SK-N-SH (cell line): ENCODE data around the gene ZDHHC6. TPM values are rescaled to one million over a fixed set of nuclear protein-coding genes. Genes with fewer than 3 reads are reported as not detected.

Experiments
- CTCF ChIA-PET: fragments of 300-600, 350-600 bp; formaldehyde crosslinking; extraction: SDS; loops from one replicate; lab custom pipeline; 2021; lab: Yijun Ruan, JAX
- POLR2A ChIA-PET: fragments of 350-600 bp; sonication (Branson Sonifier 250); formaldehyde crosslinking; extraction: SDS; loops from one replicate; lab custom pipeline; 2020; ENCODE audit warnings: antibody characterized with exemption, inconsistent platforms; lab: Yijun Ruan, JAX
- DNase-seq: peaks from one replicate; pipeline ENCODE4 v3.0.0; 2012
- H2AFZ ChIP-seq: fragments of 200-600 bp; sonication (generic); 2 replicates; pipeline ENCODE4 v1.8.1; 2016; ENCODE audit warnings: antibody characterized with exemption, mild to moderate bottlenecking, low read depth
- H3F3A ChIP-seq: fragments of 200-600 bp; sonication (generic); replicated peaks from 2 replicates; pipeline ENCODE3; 2016; ENCODE audit warnings: antibody characterized with exemption, mild to moderate bottlenecking; ENCODE audit not compliant: insufficient read depth
- H3K27ac ChIP-seq, 2 experiments: fragments of 200-500 bp in 1 of 2; fragments of 200-600 bp in 1 of 2; sonication (Bioruptor generic) in 1 of 2; sonication (generic), shearing (Covaris generic) in 1 of 2; 2 replicates each; pipeline versions ENCODE4 v1.5.1 to v1.6.1; 2014 to 2016; ENCODE audit warnings: low read depth in 2 of 2, inconsistent platforms in 1 of 2, low read length in 1 of 2, mild to moderate bottlenecking in 1 of 2, mixed read lengths in 1 of 2
- H3K27me3 ChIP-seq: fragments of 200-600 bp; sonication (generic), shearing (Covaris generic); 2 replicates; pipeline ENCODE4 v1.6.1; 2016; ENCODE audit warnings: mixed run types; ENCODE audit not compliant: insufficient read depth
- H3K36me3 ChIP-seq, 2 experiments: fragments of 200-500 bp in 1 of 2; fragments of 200-600 bp in 1 of 2; sonication (Bioruptor generic) in 1 of 2; sonication (generic) in 1 of 2; replicated peaks in 1 of 2; 2 replicates each; pipeline versions ENCODE3 to v1.5.1; 2014 to 2016; ENCODE audit warnings: low read length in 1 of 2, mild to moderate bottlenecking in 1 of 2; ENCODE audit not compliant: insufficient read depth in 2 of 2, control insufficient read depth in 1 of 2
- H3K4me1 ChIP-seq, 2 experiments: fragments of 200-500 bp in 1 of 2; fragments of 200-600 bp in 1 of 2; sonication (Bioruptor generic) in 1 of 2; sonication (generic), shearing (Covaris generic) in 1 of 2; 2 replicates each; pipeline versions ENCODE4 v1.5.1 to v1.6.1; 2014 to 2016; ENCODE audit warnings: low read depth in 1 of 2, low read length in 1 of 2, mixed run types in 1 of 2; ENCODE audit not compliant: insufficient read depth in 2 of 2, control insufficient read depth in 1 of 2
- H3K4me2 ChIP-seq: fragments of 200-600 bp; sonication (generic), shearing (Covaris generic); 2 replicates; pipeline ENCODE4 v1.6.1; 2017; ENCODE audit warnings: mixed run types
- H3K4me3 ChIP-seq, 2 experiments: fragments of 200-500 bp in 1 of 2; fragments of 200-600 bp in 1 of 2; sonication (Bioruptor generic) in 1 of 2; sonication (generic), shearing (Covaris generic) in 1 of 2; 2 replicates each; pipeline versions ENCODE4 v1.5.1 to v1.8.1; 2014 to 2016; ENCODE audit warnings: low read depth in 2 of 2, inconsistent platforms in 1 of 2, low read length in 1 of 2, mild to moderate bottlenecking in 1 of 2, mixed read lengths in 1 of 2, moderate library complexity in 1 of 2
- H3K79me2 ChIP-seq: fragments of 200-600 bp; sonication (generic); 2 replicates; pipeline ENCODE4 v1.8.1; 2017; ENCODE audit warnings: mild to moderate bottlenecking; ENCODE audit not compliant: insufficient read depth
- H3K9ac ChIP-seq: fragments of 200-600 bp; sonication (generic); 2 replicates; pipeline ENCODE4 v1.6.1; 2017; ENCODE audit warnings: mixed run types
- H3K9me2 ChIP-seq: fragments of 200-600 bp; sonication (generic); 2 replicates; pipeline ENCODE4 v1.6.1; 2017; ENCODE audit warnings: mixed run types
- H3K9me3 ChIP-seq: fragments of 200-600 bp; sonication (generic); 2 replicates; pipeline ENCODE4 v1.6.1; 2017; ENCODE audit warnings: mixed run types, mild to moderate bottlenecking, moderate library complexity
- H4K20me1 ChIP-seq: fragments of 200-600 bp; sonication (generic); 2 replicates; pipeline ENCODE4 v1.6.1; 2017; ENCODE audit warnings: mild to moderate bottlenecking, mixed run types; ENCODE audit not compliant: insufficient read depth
- FOXJ3 ChIP-seq: sonication (generic); formaldehyde crosslinking; IDR thresholded peaks from 2 replicates; pipeline ENCODE4 v1.5.1; 2020; ENCODE audit warnings: mild to moderate bottlenecking, missing genetic modification reagents
- FOXM1 ChIP-seq: IDR thresholded peaks from 2 replicates; pipeline ENCODE4 v1.4.0; 2012; ENCODE audit warnings: low read depth, mild to moderate bottlenecking
- JUND ChIP-seq: IDR thresholded peaks from 2 replicates; pipeline ENCODE4 v1.4.0; 2012
- MEF2A ChIP-seq: IDR thresholded peaks from 2 replicates; pipeline ENCODE4 v1.4.0; 2012; ENCODE audit warnings: low read depth, borderline replicate concordance
- NFIC ChIP-seq: IDR thresholded peaks from 2 replicates; pipeline ENCODE4 v1.4.0; 2012; ENCODE audit warnings: borderline replicate concordance
- SMC3 ChIP-seq: IDR thresholded peaks from 2 replicates; pipeline ENCODE4 v1.6.1; 2012; ENCODE audit warnings: low read depth, low read length, improper control_type of control experiment
- TAF1 ChIP-seq: IDR thresholded peaks from 2 replicates; pipeline ENCODE4 v1.6.1; 2012; ENCODE audit warnings: low read depth, mild to moderate bottlenecking, low read length, moderate library complexity, borderline replicate concordance
- YY1 ChIP-seq: IDR thresholded peaks from 2 replicates; pipeline ENCODE4 v1.4.0; 2012; ENCODE audit warnings: low read depth, mild to moderate bottlenecking
- ZBTB33 ChIP-seq: IDR thresholded peaks from 2 replicates; pipeline ENCODE4 v1.4.0; 2012; ENCODE audit warnings: low read depth, borderline replicate concordance
- WGBS: methylation state at CpG from one replicate; pipeline ENCODE4 v1.1.6; 2017; ENCODE audit warnings: low lambda C conversion rate; 5-methylcytosine and 5-hydroxymethylcytosine counted together
- polyA plus RNA-seq, 3 experiments: library from polyadenylated mRNA; depleted of rRNA; stranded (reverse); fragments of >200 nt; gene quantifications; 2 replicates each; pipeline ENCODE4 v1.2.3, GENCODE V29; 2012
- TF ChIP-seq, protein P1 (sequence below): IDR thresholded peaks from 2 replicates; pipeline ENCODE4 v1.4.0; 2012; ENCODE audit warnings: low read depth

The ZDHHC6 gene
- polyA plus RNA-seq, 1 of the 3 experiments (the other 2 are of a cell fraction) = 12.5 TPM

GRCh38 chr10:112382515-112383235 is 64.0 kb downstream of the ZDHHC6 start:
- Histone ChIP-seq H3K9me3 (no peaks in the 10 kb centered on the region), H3K4me3 (no peak overlapping the region), H4K20me1 (no peaks in the 10 kb centered on the region), H3K4me1 (no peaks in the 10 kb centered on the region), H3K4me2 (no peak overlapping the region), H3K27me3 (no peaks in the 10 kb centered on the region), H3K79me2 (no peaks in the 10 kb centered on the region), H3K27ac (no peak overlapping the region), H2AFZ (no peak overlapping the region), H3K9me2 (no peaks in the 10 kb centered on the region), H3F3A (no peaks in the 10 kb centered on the region), H3K36me3 (no peaks in the 10 kb centered on the region), H3K9ac (no peak overlapping the region)
- WGBS = 40% methylated on average over 9 of the region's 9 CpGs
- ChIA-PET POLR2A (no interaction called here), CTCF (no interaction called here)
- TF ChIP-seq NFIC (no peak), TAF1 (no peak), JUND (no peak), SMC3 (no peak), ZBTB33 (no peak), FOXJ3 (CRISPR knock-in tag) (no peak), FOXM1 (no peak), YY1 (no peak), MEF2A (no peak)
- TF ChIP-seq, protein P1, sequence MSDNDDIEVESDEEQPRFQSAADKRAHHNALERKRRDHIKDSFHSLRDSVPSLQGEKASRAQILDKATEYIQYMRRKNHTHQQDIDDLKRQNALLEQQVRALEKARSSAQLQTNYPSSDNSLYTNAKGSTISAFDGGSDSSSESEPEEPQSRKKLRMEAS = no peak
- DNase-seq = no peak

Other genes with a start within 250 kb of the ZDHHC6 start
- not detected in 2 replicates for gene TECTB, start 163.5 kb downstream of the ZDHHC6 start, polyA plus RNA-seq (2012; rRNA removed)
- gene ACSL5, start 72.8 kb downstream of the ZDHHC6 start, polyA plus RNA-seq (2012; rRNA removed) = 0.08 and 0.10 TPM in 2 replicates
- 8.3 and 12.4 TPM in 2 replicates for gene VTI1A, start 301 bp upstream of the ZDHHC6 start, polyA plus RNA-seq (2012; rRNA removed)